Astrocyte of the cerebellum (primary cell): ENCODE measurements around the gene PLXNC1.

Source experiments
- DNase-seq: peaks from one replicate; pipeline ENCODE4 v3.0.0-alpha.2; 2011; ENCODE audit warnings: low read depth
- H3K4me3 ChIP-seq: 2 replicates; pipeline ENCODE4 v1.5.1; 2011; ENCODE audit warnings: mild to moderate bottlenecking, low read depth, low read length, moderate library complexity
- in situ Hi-C: cut with HindIII; loops from 2 replicates; pipeline ENCODE4 v1.10.0; 2017; ENCODE audit warnings: low sequenced_read_pairs
- TF ChIP-seq, protein P1 (sequence below): IDR thresholded peaks from 2 replicates; pipeline ENCODE4 v1.5.1; 2012; ENCODE audit warnings: low read length, low read depth, moderate library complexity, mild to moderate bottlenecking; ENCODE audit errors: missing control alignments

PLXNC1 gene

DNA sequence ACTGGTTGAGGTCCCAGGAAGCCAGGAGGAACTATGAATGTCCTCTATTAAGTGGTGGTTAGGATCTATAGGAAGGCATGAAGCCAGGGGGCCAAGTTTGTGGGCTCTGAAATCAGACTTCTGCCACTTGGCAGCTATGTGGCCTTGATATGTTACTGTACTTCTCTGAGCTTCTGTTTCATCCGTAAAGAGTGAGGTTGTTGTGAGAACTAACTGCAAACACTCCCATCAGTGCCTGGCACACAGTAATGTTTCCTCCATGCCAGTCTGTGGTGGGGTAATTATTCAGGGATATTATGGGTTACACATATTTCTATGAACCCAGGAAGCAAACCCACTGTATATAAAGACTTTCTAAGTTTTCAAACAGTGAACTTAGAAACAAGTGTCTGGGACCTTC lies 57.4 kb downstream of the PLXNC1 start:
- in situ Hi-C loops = no loop called here
- no peak overlapping the region for H3K4me3 ChIP-seq
- DNase-seq = no peak
- TF ChIP-seq, protein P1, sequence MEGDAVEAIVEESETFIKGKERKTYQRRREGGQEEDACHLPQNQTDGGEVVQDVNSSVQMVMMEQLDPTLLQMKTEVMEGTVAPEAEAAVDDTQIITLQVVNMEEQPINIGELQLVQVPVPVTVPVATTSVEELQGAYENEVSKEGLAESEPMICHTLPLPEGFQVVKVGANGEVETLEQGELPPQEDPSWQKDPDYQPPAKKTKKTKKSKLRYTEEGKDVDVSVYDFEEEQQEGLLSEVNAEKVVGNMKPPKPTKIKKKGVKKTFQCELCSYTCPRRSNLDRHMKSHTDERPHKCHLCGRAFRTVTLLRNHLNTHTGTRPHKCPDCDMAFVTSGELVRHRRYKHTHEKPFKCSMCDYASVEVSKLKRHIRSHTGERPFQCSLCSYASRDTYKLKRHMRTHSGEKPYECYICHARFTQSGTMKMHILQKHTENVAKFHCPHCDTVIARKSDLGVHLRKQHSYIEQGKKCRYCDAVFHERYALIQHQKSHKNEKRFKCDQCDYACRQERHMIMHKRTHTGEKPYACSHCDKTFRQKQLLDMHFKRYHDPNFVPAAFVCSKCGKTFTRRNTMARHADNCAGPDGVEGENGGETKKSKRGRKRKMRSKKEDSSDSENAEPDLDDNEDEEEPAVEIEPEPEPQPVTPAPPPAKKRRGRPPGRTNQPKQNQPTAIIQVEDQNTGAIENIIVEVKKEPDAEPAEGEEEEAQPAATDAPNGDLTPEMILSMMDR = no peak

DNA sequence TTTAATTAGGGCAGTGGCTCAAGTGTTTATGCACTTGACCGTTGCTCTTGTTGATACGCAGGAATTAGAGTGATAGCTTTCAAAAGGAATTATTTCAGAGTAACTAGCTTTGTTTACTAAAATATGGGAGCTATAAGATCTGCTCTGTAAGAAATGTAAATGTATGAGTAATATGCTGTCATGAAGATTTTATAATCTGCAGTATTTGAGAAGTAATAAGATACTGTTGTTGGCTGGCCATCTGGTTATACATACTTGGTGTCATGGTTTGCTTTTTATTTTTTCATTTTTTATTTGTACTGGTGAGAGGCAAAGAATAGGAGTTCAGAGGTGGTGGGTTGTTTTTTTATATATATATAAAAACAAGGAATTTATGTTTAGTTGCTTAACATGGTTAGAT lies 58.5 kb downstream of the PLXNC1 start:
- DNase-seq = no peak
- TF ChIP-seq, protein P1 = no peak

DNA sequence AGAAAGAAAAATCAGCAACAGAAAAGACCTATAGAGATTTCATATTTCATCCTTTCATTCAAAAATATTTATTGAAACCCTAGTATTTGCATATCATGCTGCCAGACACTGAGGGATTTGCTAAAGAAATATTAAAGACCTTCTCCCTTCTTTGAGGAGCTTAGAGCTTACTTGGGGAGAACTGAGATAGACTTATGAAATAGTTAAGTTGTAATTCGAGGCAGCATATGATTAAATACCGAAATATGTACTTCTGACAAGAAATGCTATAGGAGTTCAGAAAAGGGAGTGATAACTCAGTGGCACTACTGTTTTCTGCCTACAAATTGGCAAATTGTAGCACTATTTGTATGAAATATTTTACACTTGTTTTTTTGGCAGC lies 59.1 kb downstream of the PLXNC1 start:
- no peak overlapping the region for H3K4me3 ChIP-seq
- TF ChIP-seq, protein P1 = no peak
- in situ Hi-C loops = no loop called here
- no peak for DNase-seq

More for the DNA sequence above, 58.5 kb downstream of the PLXNC1 start:
- in situ Hi-C loops = no loop called here
- H3K4me3 ChIP-seq = no peak overlapping the region

DNA sequence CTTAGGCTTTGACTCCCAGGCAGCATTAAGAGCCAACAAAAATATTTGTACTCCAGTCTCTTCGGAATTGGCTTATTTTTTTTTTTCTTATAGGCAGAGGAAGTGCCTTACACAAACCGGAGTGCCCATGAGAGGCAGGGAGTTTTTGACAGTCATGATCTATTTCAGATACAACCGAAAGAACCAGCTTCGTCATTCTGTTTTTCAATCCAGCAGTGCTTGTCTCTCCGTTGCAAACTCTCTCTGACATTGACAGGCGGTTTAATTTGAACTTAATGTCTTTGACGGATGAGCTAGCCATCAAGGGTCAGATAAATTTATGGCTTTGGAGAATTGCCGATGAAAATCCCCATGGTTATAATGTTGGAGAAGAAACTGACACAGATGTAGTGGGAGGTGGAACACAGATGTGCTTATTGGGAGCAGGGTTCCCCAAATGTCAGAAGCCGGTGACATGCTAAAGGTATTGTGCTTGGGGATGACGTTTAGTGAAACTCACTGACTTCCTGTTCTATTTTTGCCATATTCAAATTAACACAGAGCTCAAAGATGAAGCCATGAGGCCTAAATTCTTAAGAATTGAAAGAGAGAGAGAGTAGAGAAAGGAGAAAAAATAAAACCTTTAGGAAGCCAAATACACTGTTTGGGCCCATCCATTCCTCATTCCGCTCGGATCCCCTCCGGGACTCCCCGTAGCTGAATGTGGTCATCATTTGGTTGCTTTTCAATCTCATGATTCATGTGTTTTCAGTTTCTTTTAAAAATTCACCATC lies 59.7 kb downstream of the PLXNC1 start:
- DNase-seq = no peak
- in situ Hi-C loops = no loop called here
- TF ChIP-seq, protein P1 = no peak
- H3K4me3 ChIP-seq = no peak overlapping the region

DNA sequence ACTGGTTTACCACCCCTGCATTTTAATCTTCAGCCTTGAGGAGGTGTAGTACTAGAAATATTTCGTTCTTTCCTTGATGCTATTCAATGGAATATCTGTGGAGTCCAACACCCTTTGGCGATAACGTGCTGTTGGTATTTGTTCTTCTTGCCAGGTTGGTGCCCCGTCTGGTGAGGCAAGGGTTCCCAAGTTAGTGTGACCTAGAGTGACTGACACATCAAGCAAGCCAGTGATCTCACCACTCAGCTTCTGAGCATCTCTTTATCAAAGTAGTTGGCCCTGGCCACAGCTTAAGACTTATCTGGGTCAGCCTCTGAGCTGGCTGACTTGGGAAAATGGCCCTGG lies 60.2 kb downstream of the PLXNC1 start:
- TF ChIP-seq, protein P1 = no peak
- in situ Hi-C loops = no loop called here
- DNase-seq = no peak
- no peak overlapping the region for H3K4me3 ChIP-seq

DNA sequence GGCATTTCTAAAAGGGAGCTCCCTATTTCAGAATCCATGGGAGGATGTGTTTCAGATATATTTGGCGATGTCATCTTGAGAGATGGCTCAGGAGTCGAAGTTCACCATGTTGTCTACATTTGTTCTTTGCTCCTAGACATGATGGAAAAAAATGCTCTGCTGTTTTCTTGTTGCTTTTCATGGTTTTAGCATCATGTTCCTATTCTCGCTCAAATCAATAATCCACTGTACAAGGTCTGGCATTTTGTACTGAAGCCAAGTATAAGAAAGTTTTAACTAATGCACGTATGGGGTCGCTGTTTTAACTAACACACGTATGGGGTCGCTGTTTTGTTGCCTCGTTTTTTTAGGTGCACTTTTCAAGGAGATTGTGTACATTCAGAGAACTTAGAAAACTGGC lies 60.9 kb downstream of the PLXNC1 start:
- DNase-seq = no peak
- TF ChIP-seq, protein P1 = no peak
- H3K4me3 ChIP-seq = no peak overlapping the region
- in situ Hi-C loops = no loop called here
